ENCODE results near the gene PDGFD. TPM values are rescaled to one million over a fixed set of nuclear protein-coding genes. Genes with fewer than 3 reads are reported as not detected.

PDGFD gene
- 7.8 and 8.0 TPM in 2 replicates for total RNA-seq
- long read RNA-seq, full-length matches to known transcripts = 13 of 21 reads
- long read RNA-seq, partial matches to known transcripts = 3 of 21 reads
- long read RNA-seq, other reads (novel, unspliced or antisense) = 5 of 21 reads

GRCh38 chr11:104164028-104164520 lies at the start of gene PDGFD:
TSS of gene PDGFD (minus strand) at chr11:104164147.
- Mint-ChIP-seq H3K27ac (peak within 1 kb of the TSS; percentile 88), H3K4me3 (ENCODE audit: low read depth) (peak within 1 kb of the TSS; percentile 87), H3K27me3 (peaks cover 11% of the 10 kb centered on the region), H3K36me3 (ENCODE audit: insufficient read depth) (no peaks in the 10 kb centered on the region), H3K9me3 (ENCODE audit: low read depth) (no peaks in the 10 kb centered on the region), H3K4me1 (ENCODE audit: low read depth) (peaks cover 6% of the 10 kb centered on the region)
- peak; percentile 68 for TF ChIP-seq CTCF (IDR thresholded peaks at IDR 0.05; ENCODE audit: unreplicated experiment)
- peak; percentile 81 for DNase-seq (ENCODE audit: low spot score, unreplicated experiment)

- TF ChIP-seq CTCF (IDR thresholded peaks at IDR 0.05; ENCODE audit: unreplicated experiment) = no peak
- no peaks in the 10 kb centered on the region for H3K27me3 Mint-ChIP-seq
- H3K4me1 Mint-ChIP-seq (ENCODE audit: low read depth) = peaks cover 3% of the 10 kb centered on the region
- no peak overlapping the region for H3K4me3 Mint-ChIP-seq (ENCODE audit: low read depth)
- no peak overlapping the region for H3K27ac Mint-ChIP-seq
- no peaks in the 10 kb centered on the region for H3K36me3 Mint-ChIP-seq (ENCODE audit: insufficient read depth)
- no peak for DNase-seq (ENCODE audit: low spot score, unreplicated experiment)
- H3K9me3 Mint-ChIP-seq (ENCODE audit: low read depth) = peaks cover 6% of the 10 kb centered on the region
Observed at GRCh38 chr11:104206936-104207335, 43.0 kb upstream of the PDGFD start.

- Mint-ChIP-seq H3K27ac (no peak overlapping the region), H3K27me3 (no peaks in the 10 kb centered on the region), H3K4me1 (ENCODE audit: low read depth) (peaks cover 3% of the 10 kb centered on the region), H3K4me3 (ENCODE audit: low read depth) (no peak overlapping the region), H3K36me3 (ENCODE audit: insufficient read depth) (no peaks in the 10 kb centered on the region), H3K9me3 (ENCODE audit: low read depth) (peaks cover 6% of the 10 kb centered on the region)
- DNase-seq (ENCODE audit: low spot score, unreplicated experiment) = no peak
- TF ChIP-seq CTCF (IDR thresholded peaks at IDR 0.05; ENCODE audit: unreplicated experiment) = no peak
Observed at GRCh38 chr11:104205838-104206237, 41.9 kb upstream of the PDGFD start.

- Mint-ChIP-seq H3K4me1 (ENCODE audit: low read depth) (peaks cover 3% of the 10 kb centered on the region), H3K4me3 (ENCODE audit: low read depth) (no peak overlapping the region), H3K9me3 (ENCODE audit: low read depth) (no peaks in the 10 kb centered on the region), H3K27ac (no peak overlapping the region), H3K27me3 (no peaks in the 10 kb centered on the region), H3K36me3 (ENCODE audit: insufficient read depth) (no peaks in the 10 kb centered on the region)
- no peak for DNase-seq (ENCODE audit: low spot score, unreplicated experiment)
- TF ChIP-seq CTCF (IDR thresholded peaks at IDR 0.05; ENCODE audit: unreplicated experiment) = no peak
Observed at GRCh38 chr11:104200688-104201087, 36.7 kb upstream of the PDGFD start.

- Mint-ChIP-seq H3K36me3 (ENCODE audit: insufficient read depth) (no peaks in the 10 kb centered on the region), H3K27me3 (no peaks in the 10 kb centered on the region), H3K9me3 (ENCODE audit: low read depth) (no peaks in the 10 kb centered on the region), H3K4me1 (ENCODE audit: low read depth) (peaks cover 3% of the 10 kb centered on the region), H3K4me3 (ENCODE audit: low read depth) (no peak overlapping the region), H3K27ac (no peak overlapping the region)
- DNase-seq (ENCODE audit: low spot score, unreplicated experiment) = no peak
- TF ChIP-seq CTCF (IDR thresholded peaks at IDR 0.05; ENCODE audit: unreplicated experiment) = no peak
Observed at GRCh38 chr11:104199053-104199452, 35.1 kb upstream of the PDGFD start.
